IPS DF 4.7 (cell line): ENCODE data around the gene TRMT10B.

ENCODE experiments used
- DNase-seq: peaks from one replicate; pipeline ENCODE4 v3.0.0-alpha.2; 2013; ENCODE audit warnings: low spot score; ENCODE audit errors: extremely low read depth

Gene TRMT10B

GRCh38 chr9:37753489-37754190 lies at the start of gene TRMT10B:
Gene TRMT10B (plus strand): TSS chr9:37753805. CDS start chr9:37761932, 8,127 bp downstream.
- peak; percentile 22 for DNase-seq

- DNase-seq, result no peak
These were observed 47.8 kb upstream of the TRMT10B start for GRCh38 chr9:37705787-37706186.

GRCh38 chr9:37706290-37706689 lies 47.3 kb upstream of the TRMT10B start:
- no peak for DNase-seq

GRCh38 chr9:37707748-37708147 lies 45.9 kb upstream of the TRMT10B start:
- DNase-seq, result no peak

GRCh38 chr9:37710046-37710445 lies 43.6 kb upstream of the TRMT10B start:
- DNase-seq, result no peak

GRCh38 chr9:37715260-37715659 lies 38.3 kb upstream of the TRMT10B start:
- no peak for DNase-seq

GRCh38 chr9:37715991-37716505 lies 37.6 kb upstream of the TRMT10B start:
- no peak for DNase-seq

- DNase-seq, result no peak
These were observed 34.1 kb upstream of the TRMT10B start for GRCh38 chr9:37719526-37719925.

- DNase-seq, result no peak
These were observed 26.6 kb upstream of the TRMT10B start for GRCh38 chr9:37727013-37727412.

- DNase-seq, result no peak
These were observed 24.1 kb upstream of the TRMT10B start for GRCh38 chr9:37729499-37729898.

GRCh38 chr9:37730256-37730655 lies 23.3 kb upstream of the TRMT10B start:
- no peak for DNase-seq

GRCh38 chr9:37730839-37731238 lies 22.8 kb upstream of the TRMT10B start:
- DNase-seq, result no peak

- DNase-seq, result no peak
These were observed 21.4 kb upstream of the TRMT10B start for GRCh38 chr9:37732086-37732741.

GRCh38 chr9:37732952-37733351 lies 20.7 kb upstream of the TRMT10B start:
- no peak for DNase-seq

- DNase-seq, result no peak
These were observed 14.4 kb upstream of the TRMT10B start for GRCh38 chr9:37739222-37739621.

- DNase-seq, result no peak
These were observed 13.5 kb upstream of the TRMT10B start for GRCh38 chr9:37740128-37740527.

GRCh38 chr9:37740631-37741328 lies 12.8 kb upstream of the TRMT10B start:
- no peak for DNase-seq

GRCh38 chr9:37745970-37746369 lies 7.6 kb upstream of the TRMT10B start:
- no peak for DNase-seq

- DNase-seq, result no peak
These were observed 6.9 kb upstream of the TRMT10B start for GRCh38 chr9:37746448-37747270.

GRCh38 chr9:37747271-37747753 lies 6.3 kb upstream of the TRMT10B start:
- peak; percentile 14 for DNase-seq

- DNase-seq, result no peak
These were observed 4.5 kb upstream of the TRMT10B start for GRCh38 chr9:37749129-37749528.
